NOMO-1 treated with dmso at 0.1 percent for 144 hours (cell line): ENCODE results near the gene QDPR.

Source experiments
- DNase-seq: peaks from one replicate; lab custom pipeline; 2025; ENCODE audit not compliant: unreplicated experiment; lab: John Stamatoyannopoulos, UW

QDPR gene

DNA sequence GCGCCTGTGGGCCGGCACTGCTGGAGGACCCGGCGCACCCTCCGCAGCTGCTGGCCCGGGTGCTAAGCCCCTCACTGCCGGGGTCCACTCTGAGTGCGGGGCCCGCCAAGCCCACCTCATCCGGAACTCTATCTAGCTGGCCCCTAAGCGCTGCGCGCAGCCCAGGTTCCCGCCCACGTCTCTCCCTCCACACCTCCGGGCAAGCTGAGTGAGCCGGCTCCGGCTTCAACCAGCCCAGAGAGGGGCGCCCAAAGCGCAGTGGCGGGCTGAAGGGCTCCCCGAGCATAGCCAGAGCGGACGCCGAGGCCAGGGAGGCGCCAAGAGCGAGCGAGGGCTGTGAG, 75.2 kb downstream of the QDPR start:
- no peak for DNase-seq
